OCI-LY7 (cell line): ENCODE measurements around the gene CARD11. TPM values are rescaled to one million over a fixed set of nuclear protein-coding genes. Genes with fewer than 3 reads are reported as not detected.

Source experiments
- BruUV-seq: library from RNA; stranded (reverse); fragments of 400-500 nt; replicated peaks from 2 replicates; lab custom pipeline; 2021; lab: Mats Ljungman, UMichigan
- CTCF ChIA-PET: fragments of 300-600 bp; sonication (Branson Sonifier 250); formaldehyde crosslinking; loops from one replicate; lab custom pipeline; 2022; ENCODE audit warnings: antibody characterized with exemption; ENCODE audit not compliant: unreplicated experiment; lab: Charles Lee
- POLR2A ChIA-PET: fragments of 300-600 bp; sonication (Branson Sonifier 250); formaldehyde crosslinking; loops from one replicate; lab custom pipeline; 2022; ENCODE audit warnings: antibody characterized with exemption; lab: Charles Lee
- DNase-seq: peaks from one replicate; pipeline ENCODE4 v3.0.0-alpha.2; 2015; ENCODE audit warnings: low spot score
- H2AFZ ChIP-seq: fragments of 200-600 bp; sonication (generic), shearing (Covaris generic); 2 replicates; pipeline ENCODE4 v1.6.1; 2014; ENCODE audit warnings: mild to moderate bottlenecking, antibody characterized with exemption, low read length, moderate library complexity
- H3K27ac ChIP-seq: fragments of 200-600 bp; sonication (generic); 2 replicates; pipeline ENCODE4 v1.5.1; 2014; ENCODE audit warnings: mixed run types, low read depth, mild to moderate bottlenecking, moderate library complexity, low read length, inconsistent platforms; ENCODE audit not compliant: poor library complexity, severe bottlenecking
- H3K36me3 ChIP-seq: fragments of 200-600 bp; sonication (generic); 2 replicates; pipeline ENCODE4 v1.6.1; 2014; ENCODE audit warnings: mild to moderate bottlenecking, antibody characterized with exemption, low read length, moderate library complexity, mixed read lengths; ENCODE audit not compliant: insufficient read depth
- H3K4me1 ChIP-seq: fragments of 200-600 bp; sonication (generic); 2 replicates; pipeline ENCODE4 v1.5.1; 2014; ENCODE audit warnings: mild to moderate bottlenecking, low read length; ENCODE audit not compliant: insufficient read depth, poor library complexity, severe bottlenecking
- H3K4me2 ChIP-seq: fragments of 200-600 bp; sonication (generic); 2 replicates; pipeline ENCODE4 v1.6.1; 2014; ENCODE audit warnings: mild to moderate bottlenecking, low read length
- H3K4me3 ChIP-seq: fragments of 200-600 bp; sonication (generic); 2 replicates; pipeline ENCODE4 v1.5.1; 2014; ENCODE audit warnings: mild to moderate bottlenecking, low read depth, low read length; ENCODE audit not compliant: poor library complexity, severe bottlenecking
- H3K79me2 ChIP-seq: fragments of 200-600 bp; sonication (generic); 2 replicates; pipeline ENCODE4 v1.6.1; 2016; ENCODE audit warnings: low read depth, mild to moderate bottlenecking, low read length, moderate library complexity, mixed read lengths; ENCODE audit not compliant: insufficient read depth
- H3K9me2 ChIP-seq: fragments of 200-600 bp; sonication (generic); 2 replicates; pipeline ENCODE4 v1.6.1; 2016; ENCODE audit warnings: mild to moderate bottlenecking, low read length, mixed read lengths; ENCODE audit not compliant: insufficient read depth
- H3K9me3 ChIP-seq: fragments of 200-600 bp; sonication (generic); 2 replicates; pipeline ENCODE4 v1.6.1; 2014; ENCODE audit warnings: mild to moderate bottlenecking, mixed run types, low read length, mixed read lengths
- H4K20me1 ChIP-seq: fragments of 200-600 bp; sonication (generic); 2 replicates; pipeline ENCODE4 v1.6.1; 2014; ENCODE audit warnings: mild to moderate bottlenecking, antibody characterized with exemption, low read length, moderate library complexity, mixed read lengths; ENCODE audit not compliant: insufficient read depth
- EZH2phosphoT487 ChIP-seq: fragments of 200-600 bp; sonication (generic); IDR thresholded peaks from 2 replicates; pipeline ENCODE4 v1.6.1; 2018; ENCODE audit warnings: low read depth, borderline replicate concordance, mild to moderate bottlenecking, mixed run types, antibody characterized with exemption, low read length, moderate library complexity, mixed read lengths
- intact Hi-C: fragments of 100-400 bp; cut with micrococcal nuclease; formaldehyde crosslinking; loops from one replicate; pipeline ENCODE4 v1.10.0; 2022; ENCODE audit not compliant: unreplicated experiment
- total RNA-seq, 2 experiments: library from RNA; depleted of rRNA in 1 of 2; stranded (reverse); fragments of >200 nt in 1 of 2; shearing (Covaris generic) in 1 of 2; gene quantifications; 2 replicates each; pipeline ENCODE4 v1.2.3, GENCODE V29; 2014 to 2022
- TF ChIP-seq, protein P1 (sequence below): fragments of 200-600 bp; sonication (generic); conservative IDR thresholded peaks from 2 replicates; pipeline ENCODE4 v1.5.1; 2014; ENCODE audit warnings: mild to moderate bottlenecking, antibody characterized with exemption, low read length, moderate library complexity, mixed read lengths

CARD11 gene
- total RNA-seq, 2 experiments from 2014 or later: 33.8 to 63.5 TPM

GRCh38 chr7:3003936-3004335 is 39.7 kb downstream of the CARD11 start:
- intact Hi-C loops: no loop called here
- Histone ChIP-seq H3K9me2 (no peaks in the 10 kb centered on the region), H3K27ac (no peak overlapping the region), H3K79me2 (no peaks in the 10 kb centered on the region; the same call in 1 of the 2 replicates), H3K36me3 (no peaks in the 10 kb centered on the region), H3K4me2 (no peak overlapping the region), H2AFZ (no peak overlapping the region), H3K4me1 (no peaks in the 10 kb centered on the region), H3K9me3 (no peaks in the 10 kb centered on the region), H3K4me3 (no peak overlapping the region), H4K20me1 (no peaks in the 10 kb centered on the region)
- CTCF ChIA-PET: no interaction called here
- POLR2A ChIA-PET: no interaction called here
- no TSS peak for BruUV-seq
- TF ChIP-seq EZH2phosphoT487: no peak
- TF ChIP-seq, protein P1, sequence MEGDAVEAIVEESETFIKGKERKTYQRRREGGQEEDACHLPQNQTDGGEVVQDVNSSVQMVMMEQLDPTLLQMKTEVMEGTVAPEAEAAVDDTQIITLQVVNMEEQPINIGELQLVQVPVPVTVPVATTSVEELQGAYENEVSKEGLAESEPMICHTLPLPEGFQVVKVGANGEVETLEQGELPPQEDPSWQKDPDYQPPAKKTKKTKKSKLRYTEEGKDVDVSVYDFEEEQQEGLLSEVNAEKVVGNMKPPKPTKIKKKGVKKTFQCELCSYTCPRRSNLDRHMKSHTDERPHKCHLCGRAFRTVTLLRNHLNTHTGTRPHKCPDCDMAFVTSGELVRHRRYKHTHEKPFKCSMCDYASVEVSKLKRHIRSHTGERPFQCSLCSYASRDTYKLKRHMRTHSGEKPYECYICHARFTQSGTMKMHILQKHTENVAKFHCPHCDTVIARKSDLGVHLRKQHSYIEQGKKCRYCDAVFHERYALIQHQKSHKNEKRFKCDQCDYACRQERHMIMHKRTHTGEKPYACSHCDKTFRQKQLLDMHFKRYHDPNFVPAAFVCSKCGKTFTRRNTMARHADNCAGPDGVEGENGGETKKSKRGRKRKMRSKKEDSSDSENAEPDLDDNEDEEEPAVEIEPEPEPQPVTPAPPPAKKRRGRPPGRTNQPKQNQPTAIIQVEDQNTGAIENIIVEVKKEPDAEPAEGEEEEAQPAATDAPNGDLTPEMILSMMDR: no peak
- DNase-seq: no peak

DNA sequence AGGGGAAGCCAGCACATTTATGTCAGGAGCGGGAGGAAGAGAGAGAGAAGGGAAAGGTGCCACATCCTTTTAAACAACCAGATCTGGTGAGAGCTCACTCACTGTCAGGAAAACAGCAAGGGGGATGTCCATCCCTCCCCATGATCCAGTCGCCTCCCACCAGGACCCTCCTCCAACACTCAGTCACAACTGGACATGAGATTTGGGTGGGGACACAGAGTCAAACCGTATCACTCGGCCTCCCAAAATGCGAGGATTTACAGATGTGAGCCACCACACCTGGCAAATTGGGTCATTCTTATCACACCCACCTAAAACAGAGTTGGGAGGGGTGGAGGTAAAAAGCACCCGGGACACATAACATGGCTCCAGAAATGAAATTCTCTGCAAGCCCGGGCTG is 41.0 kb downstream of the CARD11 start:
- Histone ChIP-seq H3K4me3 (no peak overlapping the region), H3K36me3 (no peaks in the 10 kb centered on the region), H4K20me1 (no peaks in the 10 kb centered on the region), H3K9me2 (no peaks in the 10 kb centered on the region), H3K79me2 (no peaks in the 10 kb centered on the region), H2AFZ (no peak overlapping the region), H3K9me3 (no peaks in the 10 kb centered on the region), H3K4me1 (no peaks in the 10 kb centered on the region), H3K27ac (no peak overlapping the region), H3K4me2 (no peak overlapping the region)
- DNase-seq: no peak
- no peak for TF ChIP-seq EZH2phosphoT487
- TF ChIP-seq, protein P1: no peak
- intact Hi-C loops: no loop called here
- POLR2A ChIA-PET: interaction anchor here (0.7 kb wide), 1 partner anchor 26 kb away, joined by 3 read pairs; no protein-coding TSS in a partner anchor
- CTCF ChIA-PET: no interaction called here
- BruUV-seq: no TSS peak

DNA sequence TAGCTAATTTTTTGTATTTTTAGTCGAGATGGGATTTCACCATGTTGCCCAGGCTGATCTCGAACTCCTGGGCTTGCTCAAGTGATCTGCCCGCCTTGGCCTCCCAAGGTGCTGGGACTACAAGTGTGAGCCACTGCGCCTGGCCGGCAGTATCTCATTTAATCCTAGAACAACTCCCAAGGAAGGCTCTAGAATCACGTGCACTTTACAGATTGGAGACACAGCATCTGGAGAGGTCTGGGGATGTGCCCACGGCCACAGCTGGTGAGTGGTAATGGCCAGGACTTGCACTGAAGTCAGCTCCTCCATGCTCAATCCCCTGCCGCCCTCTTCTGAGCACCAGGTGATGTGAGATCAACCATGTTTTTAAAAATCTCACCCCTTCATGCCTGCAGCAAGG is 43.1 kb downstream of the CARD11 start:
- TF ChIP-seq, protein P1: no peak
- no peak for TF ChIP-seq EZH2phosphoT487
- Histone ChIP-seq H4K20me1 (no peaks in the 10 kb centered on the region), H3K4me2 (no peak overlapping the region), H2AFZ (no peak overlapping the region), H3K79me2 (no peaks in the 10 kb centered on the region), H3K27ac (no peak overlapping the region), H3K4me3 (no peak overlapping the region), H3K9me2 (no peaks in the 10 kb centered on the region), H3K36me3 (peaks cover 10% of the 10 kb centered on the region), H3K9me3 (peaks cover 5% of the 10 kb centered on the region), H3K4me1 (no peaks in the 10 kb centered on the region)
- BruUV-seq: no TSS peak
- POLR2A ChIA-PET: interaction anchor here (0.6 to 2.0 kb wide), 4 partner anchors 12 to 87 kb away, joined by 3 to 4 read pairs (median 3); no protein-coding TSS in a partner anchor
- DNase-seq: no peak
- intact Hi-C loops: no loop called here
- CTCF ChIA-PET: no interaction called here
